H1 (cell line): Measurements from ENCODE around the gene CASP12.

ENCODE experiments used
- ATF2 ChIP-seq: IDR thresholded peaks from 2 replicates; pipeline ENCODE4 v1.6.1; 2012; ENCODE audit warnings: low read length, inconsistent platforms
- BCL11A ChIP-seq, 2 experiments: IDR thresholded peaks; one replicate each; pipeline ENCODE4 v1.6.1; 2011; ENCODE audit warnings: low read depth in 2 of 2, low read length in 2 of 2, mild to moderate bottlenecking in 2 of 2
- CHD7 ChIP-seq: fragments of 300-600 bp; sonication (generic); IDR thresholded peaks from 2 replicates; pipeline ENCODE4 v1.7.1; 2012; ENCODE audit warnings: low read length, moderate library complexity, mild to moderate bottlenecking, inconsistent platforms; ENCODE audit not compliant: insufficient replicate concordance
- CTCF ChIP-seq, 3 experiments: IDR thresholded peaks; 1 replicate in 2 of 3; 2 replicates in 1 of 3; pipeline versions ENCODE4 v1.5.1 to v1.6.1; 2011; ENCODE audit warnings: low read length in 3 of 3, mild to moderate bottlenecking in 3 of 3, inconsistent platforms in 2 of 3, low read depth in 1 of 3, moderate library complexity in 1 of 3; ENCODE audit not compliant: insufficient read depth in 1 of 3; ENCODE audit errors: control extremely low read depth in 1 of 3
- EGR1 ChIP-seq: IDR thresholded peaks from 2 replicates; pipeline ENCODE4 v1.6.1; 2011; ENCODE audit warnings: low read depth, low read length, borderline replicate concordance
- HDAC2 ChIP-seq, 2 experiments: fragments of 300-600 bp in 1 of 2; sonication (generic) in 1 of 2; IDR thresholded peaks; 2 replicates each; pipeline ENCODE4 v1.6.1; 2011 to 2012; ENCODE audit warnings: low read depth in 2 of 2, low read length in 2 of 2, mild to moderate bottlenecking in 2 of 2, moderate library complexity in 2 of 2, borderline replicate concordance in 1 of 2, inconsistent platforms in 1 of 2
- POU5F1 ChIP-seq: IDR thresholded peaks from 2 replicates; pipeline ENCODE4 v1.6.1; 2011; ENCODE audit warnings: low read depth, mild to moderate bottlenecking, low read length, moderate library complexity
- SAP30 ChIP-seq: fragments of 300-600 bp; sonication (generic); IDR thresholded peaks from 2 replicates; pipeline ENCODE4 v1.7.1; 2012; ENCODE audit warnings: low read length, moderate library complexity, mild to moderate bottlenecking, inconsistent platforms; ENCODE audit not compliant: insufficient read depth, insufficient replicate concordance
- SIX5 ChIP-seq: IDR thresholded peaks from 2 replicates; pipeline ENCODE4 v1.6.1; 2011; ENCODE audit warnings: mild to moderate bottlenecking, low read depth, low read length

- TF ChIP-seq CTCF (IDR thresholded peaks at IDR 0.05; ENCODE audit: control extremely low read depth in 1 of 3, insufficient read depth in 1 of 3, low read depth in 1 of 3, low read length in 3 of 3) (no peak), EGR1 (no peak), SAP30 (no peak), SIX5 (no peak), ATF2 (no peak), HDAC2 (IDR thresholded peaks at IDR 0.05; ENCODE audit: borderline replicate concordance in 1 of 2, low read depth in 2 of 2, low read length in 2 of 2) (no peak), BCL11A (IDR thresholded peaks at IDR 0.05; ENCODE audit: low read depth in 2 of 2, low read length in 2 of 2) (no peak), CHD7 (no peak), POU5F1 (no peak)
Observed at GRCh38 chr11:104934594-104934993, 36.3 kb upstream of the CASP12 start.
